ENCODE data around the gene FOXC2. TPM values are rescaled to one million over a fixed set of nuclear protein-coding genes. Genes with fewer than 3 reads are reported as not detected.

FOXC2 gene
- total and polyA plus RNA-seq, 9 donors: 0.13 to 2.0 (median 1.2) TPM

GRCh38 chr16:86532526-86532815 lies 34.2 kb upstream of the FOXC2 start:
- Histone ChIP-seq H3K27ac (ENCODE audit: low read length) (no peak overlapping the region), H3K4me3 (ENCODE audit: low read length) (no peak overlapping the region), H3K27me3 (ENCODE audit: control insufficient read depth, insufficient read depth, low read length) (peaks cover 6% of the 10 kb centered on the region), H3K36me3 (ENCODE audit: control insufficient read depth, insufficient read depth, low read length) (peaks cover 16% of the 10 kb centered on the region), H3K9me3 (replicated peaks; ENCODE audit: control insufficient read depth, low read depth, low read length) (no peaks in the 10 kb centered on the region), H3K4me1 (ENCODE audit: control insufficient read depth, insufficient read depth, low read length) (peaks cover 10% of the 10 kb centered on the region)
- no peak for DNase-seq
- WGBS (ENCODE audit: insufficient coverage): 83% methylated on average over 2 of the region's 7 CpGs

GRCh38 chr16:86533076-86533475 lies 33.6 kb upstream of the FOXC2 start:
- Histone ChIP-seq H3K4me3 (ENCODE audit: low read length) (no peak overlapping the region), H3K4me1 (ENCODE audit: control insufficient read depth, insufficient read depth, low read length) (peaks cover 10% of the 10 kb centered on the region), H3K9me3 (replicated peaks; ENCODE audit: control insufficient read depth, low read depth, low read length) (no peaks in the 10 kb centered on the region), H3K27me3 (ENCODE audit: control insufficient read depth, insufficient read depth, low read length) (peaks cover 3% of the 10 kb centered on the region), H3K27ac (ENCODE audit: low read length) (no peak overlapping the region), H3K36me3 (ENCODE audit: control insufficient read depth, insufficient read depth, low read length) (peaks cover 22% of the 10 kb centered on the region)
- DNase-seq: no peak
- 91% methylated on average over 7 of the region's 8 CpGs for WGBS (ENCODE audit: insufficient coverage)

GRCh38 chr16:86533767-86534351 lies 32.8 kb upstream of the FOXC2 start:
- no peak for DNase-seq
- no peaks in the 10 kb centered on the region for H3K9me3 ChIP-seq (replicated peaks; ENCODE audit: control insufficient read depth, low read depth, low read length)
- no peaks in the 10 kb centered on the region for H3K27me3 ChIP-seq (ENCODE audit: control insufficient read depth, insufficient read depth, low read length)
- peaks cover 30% of the 10 kb centered on the region for H3K36me3 ChIP-seq (ENCODE audit: control insufficient read depth, insufficient read depth, low read length)
- H3K4me1 ChIP-seq (ENCODE audit: control insufficient read depth, insufficient read depth, low read length): peaks cover 10% of the 10 kb centered on the region
- no peak overlapping the region for H3K27ac ChIP-seq (ENCODE audit: low read length)
- no peak overlapping the region for H3K4me3 ChIP-seq (ENCODE audit: low read length)
- 91% methylated on average over 8 of the region's 8 CpGs for WGBS (ENCODE audit: insufficient coverage)

GRCh38 chr16:86534779-86535615 lies 31.6 kb upstream of the FOXC2 start:
- no peaks in the 10 kb centered on the region for H3K27me3 ChIP-seq (ENCODE audit: control insufficient read depth, insufficient read depth, low read length)
- no peak overlapping the region for H3K27ac ChIP-seq (ENCODE audit: low read length)
- 87% methylated on average over 8 of the region's 18 CpGs for WGBS (ENCODE audit: insufficient coverage)
- no peaks in the 10 kb centered on the region for H3K9me3 ChIP-seq (replicated peaks; ENCODE audit: control insufficient read depth, low read depth, low read length)
- no peak overlapping the region for H3K4me3 ChIP-seq (ENCODE audit: low read length)
- H3K36me3 ChIP-seq (ENCODE audit: control insufficient read depth, insufficient read depth, low read length): peaks cover 39% of the 10 kb centered on the region
- DNase-seq: no peak
- H3K4me1 ChIP-seq (ENCODE audit: control insufficient read depth, insufficient read depth, low read length): peaks cover 10% of the 10 kb centered on the region

GRCh38 chr16:86536621-86537020 lies 30.0 kb upstream of the FOXC2 start:
- H3K27ac ChIP-seq (ENCODE audit: low read length): no peak overlapping the region
- no peak for DNase-seq
- H3K4me1 ChIP-seq (ENCODE audit: control insufficient read depth, insufficient read depth, low read length): peaks cover 2% of the 10 kb centered on the region
- 91% methylated on average over 17 of the region's 17 CpGs for WGBS (ENCODE audit: insufficient coverage)
- peaks cover 55% of the 10 kb centered on the region for H3K36me3 ChIP-seq (ENCODE audit: control insufficient read depth, insufficient read depth, low read length)
- no peak overlapping the region for H3K4me3 ChIP-seq (ENCODE audit: low read length)
- no peaks in the 10 kb centered on the region for H3K9me3 ChIP-seq (replicated peaks; ENCODE audit: control insufficient read depth, low read depth, low read length)
- no peaks in the 10 kb centered on the region for H3K27me3 ChIP-seq (ENCODE audit: control insufficient read depth, insufficient read depth, low read length)

- no peak overlapping the region for H3K27ac ChIP-seq (ENCODE audit: low read length)
- no peaks in the 10 kb centered on the region for H3K27me3 ChIP-seq (ENCODE audit: control insufficient read depth, insufficient read depth, low read length)
- H3K4me1 ChIP-seq (ENCODE audit: control insufficient read depth, insufficient read depth, low read length): no peaks in the 10 kb centered on the region
- H3K9me3 ChIP-seq (replicated peaks; ENCODE audit: control insufficient read depth, low read depth, low read length): no peaks in the 10 kb centered on the region
- H3K36me3 ChIP-seq (ENCODE audit: control insufficient read depth, insufficient read depth, low read length): peaks cover 59% of the 10 kb centered on the region
- no peak overlapping the region for H3K4me3 ChIP-seq (ENCODE audit: low read length)
- WGBS (ENCODE audit: insufficient coverage): 82% methylated on average over 2 of the region's 4 CpGs
- DNase-seq: no peak
These were observed 29.1 kb upstream of the FOXC2 start for GRCh38 chr16:86537486-86537885.

GRCh38 chr16:86538196-86538780 lies 28.3 kb upstream of the FOXC2 start:
- no peak for DNase-seq
- WGBS (ENCODE audit: insufficient coverage): 92% methylated on average over 17 of the region's 17 CpGs
- Histone ChIP-seq H3K36me3 (ENCODE audit: control insufficient read depth, insufficient read depth, low read length) (peaks cover 62% of the 10 kb centered on the region), H3K27ac (ENCODE audit: low read length) (no peak overlapping the region), H3K4me1 (ENCODE audit: control insufficient read depth, insufficient read depth, low read length) (no peaks in the 10 kb centered on the region), H3K27me3 (ENCODE audit: control insufficient read depth, insufficient read depth, low read length) (no peaks in the 10 kb centered on the region), H3K4me3 (ENCODE audit: low read length) (no peak overlapping the region), H3K9me3 (replicated peaks; ENCODE audit: control insufficient read depth, low read depth, low read length) (no peaks in the 10 kb centered on the region)

GRCh38 chr16:86540894-86541293 lies 25.7 kb upstream of the FOXC2 start:
- no peaks in the 10 kb centered on the region for H3K4me1 ChIP-seq (ENCODE audit: control insufficient read depth, insufficient read depth, low read length)
- no peaks in the 10 kb centered on the region for H3K9me3 ChIP-seq (replicated peaks; ENCODE audit: control insufficient read depth, low read depth, low read length)
- H3K36me3 ChIP-seq (ENCODE audit: control insufficient read depth, insufficient read depth, low read length): peaks cover 71% of the 10 kb centered on the region
- no peak for DNase-seq
- H3K4me3 ChIP-seq (ENCODE audit: low read length): no peak overlapping the region
- no peaks in the 10 kb centered on the region for H3K27me3 ChIP-seq (ENCODE audit: control insufficient read depth, insufficient read depth, low read length)
- 62% methylated on average over 4 of the region's 6 CpGs for WGBS (ENCODE audit: insufficient coverage)
- H3K27ac ChIP-seq (ENCODE audit: low read length): no peak overlapping the region

- H3K27ac ChIP-seq (ENCODE audit: low read length): no peak overlapping the region
- H3K27me3 ChIP-seq (ENCODE audit: control insufficient read depth, insufficient read depth, low read length): no peaks in the 10 kb centered on the region
- no peak overlapping the region for H3K4me3 ChIP-seq (ENCODE audit: low read length)
- H3K36me3 ChIP-seq (ENCODE audit: control insufficient read depth, insufficient read depth, low read length): peaks cover 71% of the 10 kb centered on the region
- DNase-seq: no peak
- peaks cover 3% of the 10 kb centered on the region for H3K4me1 ChIP-seq (ENCODE audit: control insufficient read depth, insufficient read depth, low read length)
- WGBS (ENCODE audit: insufficient coverage): 92% methylated on average over 11 of the region's 11 CpGs
- H3K9me3 ChIP-seq (replicated peaks; ENCODE audit: control insufficient read depth, low read depth, low read length): no peaks in the 10 kb centered on the region
These were observed 25.1 kb upstream of the FOXC2 start for GRCh38 chr16:86541560-86541959.
